ENCODE data around the gene GABBR1. TPM values are rescaled to one million over a fixed set of nuclear protein-coding genes. Genes with fewer than 3 reads are reported as not detected.
A peak's percentile ranks its signal among the peaks of the same experiment; 100 is the strongest.

GABBR1 gene
- total and polyA plus RNA-seq, 2 of the 13 experiments (the other 11 are each of a cell fraction or from before 2014, with no cell fraction given): 0.07 to 0.37 TPM

GRCh38 chr6:29602564-29603361 lies 30.2 kb downstream of the GABBR1 start (continued):
- no peak for TF ChIP-seq AFF4 (CRISPR knock-in tag; IDR thresholded peaks at IDR 0.05)
- no peak for TF ChIP-seq ZNF468 (CRISPR knock-in tag; IDR thresholded peaks at IDR 0.05)
- TF ChIP-seq TAF1 (CRISPR knock-in tag; IDR thresholded peaks at IDR 0.05): no peak
- peak; percentile 41; the same call in 1 of the 2 replicates for TF ChIP-seq NFE2L2 (IDR thresholded peaks at IDR 0.05; ENCODE audit: low read length)
- no peak for TF ChIP-seq ZGPAT (CRISPR knock-in tag; IDR thresholded peaks at IDR 0.05)
- TF ChIP-seq SMAD9 (CRISPR knock-in tag; IDR thresholded peaks at IDR 0.05): no peak
- no peak for TF ChIP-seq ZNF335 (CRISPR knock-in tag; IDR thresholded peaks at IDR 0.05)
- TF ChIP-seq ZZZ3 (CRISPR knock-in tag; IDR thresholded peaks at IDR 0.05; ENCODE audit: borderline replicate concordance): no peak
- no peak for TF ChIP-seq EED (CRISPR knock-in tag; IDR thresholded peaks at IDR 0.05)
- TF ChIP-seq MBNL3 (CRISPR knock-in tag; conservative IDR thresholded peaks at IDR 0.05): no peak
- TF ChIP-seq ZNF687 (CRISPR knock-in tag; IDR thresholded peaks at IDR 0.05): no peak
- no peak for TF ChIP-seq THAP9 (CRISPR knock-in tag; IDR thresholded peaks at IDR 0.05; ENCODE audit: borderline replicate concordance)
- TF ChIP-seq GABPA (IDR thresholded peaks at IDR 0.05; ENCODE audit: low read depth, low read length): no peak
- no peak for TF ChIP-seq GABPA (CRISPR knock-in tag; IDR thresholded peaks at IDR 0.05; ENCODE audit: low read depth)
- TF ChIP-seq ONECUT2 (CRISPR knock-in tag; IDR thresholded peaks at IDR 0.05): no peak
- TF ChIP-seq ZNF333 (CRISPR knock-in tag; IDR thresholded peaks at IDR 0.05; ENCODE audit: borderline replicate concordance): no peak
- no peak for TF ChIP-seq CENPT (CRISPR knock-in tag; IDR thresholded peaks at IDR 0.05; ENCODE audit: low read depth)
